Endothelial cell of hepatic sinusoid (primary cell): ENCODE data around the gene CEP350.

Experiments
- in situ Hi-C: cut with HindIII; loops from 2 replicates; pipeline ENCODE4 v1.10.0; 2017; ENCODE audit warnings: low sequenced_read_pairs

Gene CEP350

DNA sequence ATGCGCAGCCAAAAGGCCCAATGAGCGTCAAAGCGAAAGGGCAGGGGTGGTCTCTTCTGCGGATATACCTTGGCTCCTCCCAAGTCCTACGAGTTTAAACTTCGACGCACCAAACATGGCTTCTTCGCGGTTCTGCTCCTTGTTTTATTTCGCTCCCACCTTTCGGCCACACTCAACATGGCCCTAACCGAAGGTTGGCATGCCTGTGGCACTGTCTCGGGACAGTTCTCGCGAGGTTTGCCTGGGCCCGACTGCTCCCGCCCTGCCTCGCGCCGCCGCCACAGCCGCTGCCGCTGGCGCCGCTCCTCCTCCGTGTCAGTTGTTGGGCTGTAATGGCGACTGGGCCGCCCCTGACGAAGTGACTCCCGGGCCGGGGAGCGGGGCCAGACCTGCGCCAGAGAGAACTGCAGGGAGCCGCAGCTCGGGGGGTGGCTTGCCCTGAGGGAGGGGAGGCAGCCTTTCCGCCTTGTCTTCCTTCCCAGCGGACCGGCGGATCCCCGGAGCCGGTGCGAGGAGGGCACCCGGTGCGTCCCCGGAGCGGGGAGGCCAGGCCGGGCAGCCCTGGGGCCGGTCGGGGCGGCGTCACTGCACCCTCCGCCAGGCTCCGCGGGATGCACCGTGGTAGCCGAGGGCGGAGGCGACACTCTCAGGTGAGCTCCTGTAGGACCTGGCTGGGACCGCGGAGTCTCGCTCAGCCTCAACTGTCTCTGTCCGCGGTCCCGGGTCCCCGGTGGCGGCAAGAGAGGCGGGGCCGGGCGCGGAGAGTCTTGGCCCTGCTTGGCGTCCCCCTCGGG, at the start of gene CEP350:
Gene CEP350, plus strand, starts transcription at position 318 of the 794 bp plus-strand sequence. CDS start 31,372 bp downstream, outside the sequence.
- in situ Hi-C loops = no loop called here

DNA sequence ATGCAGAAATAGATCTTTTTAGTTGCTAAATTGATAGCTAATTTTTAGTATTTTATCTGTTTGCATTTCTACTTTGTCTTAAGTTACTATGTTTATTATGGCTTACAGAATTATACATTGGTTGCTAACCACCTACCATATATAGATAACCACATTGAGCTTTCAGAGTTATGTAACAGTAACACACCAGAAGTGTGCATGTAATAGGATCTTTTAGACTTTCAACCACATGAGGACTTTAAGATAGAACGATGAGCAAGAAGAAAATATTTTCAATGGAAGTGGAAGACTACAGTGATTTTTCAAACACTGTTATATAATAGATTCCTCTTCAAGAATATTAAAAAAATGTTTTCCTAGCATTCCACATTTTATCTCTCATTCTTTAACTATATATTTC, 43.7 kb upstream of the CEP350 start:
- in situ Hi-C loops = no loop called here

GRCh38 chr1:179911812-179912211, 42.8 kb upstream of the CEP350 start:
- in situ Hi-C loops = no loop called here

GRCh38 chr1:179917601-179918429, 36.8 kb upstream of the CEP350 start:
- in situ Hi-C loops = no loop called here

GRCh38 chr1:179921472-179921871, 33.1 kb upstream of the CEP350 start:
- in situ Hi-C loops = no loop called here

DNA sequence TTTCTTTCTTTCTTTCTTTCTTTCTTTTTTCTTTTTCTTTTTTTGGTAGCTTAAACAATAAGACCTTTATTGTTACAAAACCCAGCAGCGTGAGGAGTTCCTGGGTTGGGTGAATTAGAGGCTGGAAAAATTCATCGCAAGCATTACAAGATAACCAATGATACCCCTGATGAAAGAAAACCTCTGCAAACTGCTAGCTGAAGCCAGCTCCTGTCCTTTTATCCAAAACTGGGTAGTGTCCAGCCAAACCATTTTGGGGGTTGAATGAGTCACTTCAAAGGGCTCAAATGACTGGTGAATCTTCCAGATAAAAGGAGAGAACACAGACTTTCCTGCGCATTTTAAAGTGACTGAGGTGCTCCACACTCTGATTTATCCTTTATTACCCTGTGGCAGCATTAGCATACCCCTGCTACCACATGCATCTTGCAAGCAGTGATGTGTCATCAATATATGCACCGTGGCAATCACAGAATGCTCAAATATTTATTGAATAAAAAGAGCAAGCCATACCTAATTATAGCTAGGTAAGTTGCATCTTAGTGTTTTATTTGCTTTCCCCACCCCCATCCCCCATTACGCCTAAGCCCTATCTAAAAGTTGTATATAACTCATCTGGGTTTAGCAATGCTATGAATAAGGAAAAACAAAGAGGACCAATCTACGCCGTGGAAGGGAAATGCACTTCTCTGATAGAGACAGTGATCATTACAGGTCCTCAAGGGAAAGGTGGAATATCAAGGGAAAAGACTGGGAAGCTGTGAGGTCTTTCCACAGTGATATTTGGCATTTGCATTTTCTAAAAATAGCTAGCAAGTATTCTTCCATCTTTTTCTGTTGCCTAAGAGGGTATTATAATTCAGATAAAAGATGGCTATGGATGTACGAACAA, 32.4 kb upstream of the CEP350 start:
- in situ Hi-C loops = no loop called here

DNA sequence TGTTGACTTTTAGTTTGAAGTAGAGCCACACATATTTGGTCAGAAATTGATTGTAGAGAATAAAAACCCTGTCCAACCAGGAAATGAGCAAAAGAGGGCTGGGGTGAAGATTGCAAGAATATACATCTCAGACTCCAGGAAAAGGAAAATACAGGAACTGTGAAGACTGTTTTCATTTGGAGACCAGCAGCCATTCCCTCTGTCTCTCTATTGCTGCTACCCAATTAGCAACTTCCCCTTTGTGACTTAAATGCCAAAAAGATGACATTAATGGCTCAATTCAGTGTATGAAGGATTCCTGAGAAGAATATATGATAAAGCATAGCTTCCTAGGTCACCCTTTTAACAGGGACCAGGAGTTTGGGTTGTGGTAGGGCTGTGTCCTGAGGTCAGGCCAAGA, 31.6 kb upstream of the CEP350 start:
- in situ Hi-C loops = no loop called here

- in situ Hi-C loops = no loop called here
Measured at GRCh38 chr1:179924268-179924667, 30.3 kb upstream of the CEP350 start.

- in situ Hi-C loops = no loop called here
Measured at GRCh38 chr1:179925302-179925701, 29.3 kb upstream of the CEP350 start.

DNA sequence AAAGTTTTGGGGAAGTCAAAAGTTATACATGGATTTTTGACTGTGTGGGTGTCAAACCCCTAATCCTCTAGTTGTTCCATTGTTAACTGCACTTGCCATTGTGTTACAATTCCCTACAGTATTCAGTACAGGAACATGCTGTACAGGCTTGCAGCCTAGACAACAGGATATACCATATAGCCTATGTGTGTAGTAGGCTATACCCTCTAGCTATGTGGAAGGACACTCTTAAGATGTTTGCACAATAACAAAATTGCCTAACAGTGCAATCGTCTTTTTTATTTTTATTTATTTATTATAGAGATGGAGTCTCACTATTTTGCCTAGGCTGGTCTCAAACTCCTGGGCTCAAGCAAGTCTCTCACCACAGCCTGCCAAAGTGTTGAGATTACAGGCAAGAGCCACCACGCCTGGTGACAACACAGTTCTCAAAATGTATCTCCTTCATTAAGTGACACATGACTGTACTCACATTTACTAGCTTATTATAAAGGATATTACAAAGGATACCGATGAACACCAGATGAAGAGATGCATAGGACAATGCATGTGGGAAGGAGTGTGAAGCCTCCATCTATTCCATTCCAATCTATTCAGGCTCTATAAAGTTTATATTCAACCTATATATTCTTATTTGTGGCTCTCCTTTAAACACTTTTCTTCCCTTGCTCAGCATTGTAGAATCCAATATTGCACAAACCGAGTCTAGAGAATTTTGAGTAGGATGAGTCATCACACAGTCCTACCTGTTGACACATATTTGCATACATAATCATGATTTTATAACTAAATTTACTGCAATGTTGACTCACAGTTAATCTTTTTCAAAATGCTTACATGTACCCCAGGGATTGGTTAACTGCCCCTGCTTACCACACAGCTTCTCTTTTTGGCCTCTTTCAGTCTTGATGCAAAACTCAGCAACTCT, 28.4 kb upstream of the CEP350 start:
- in situ Hi-C loops = no loop called here

DNA sequence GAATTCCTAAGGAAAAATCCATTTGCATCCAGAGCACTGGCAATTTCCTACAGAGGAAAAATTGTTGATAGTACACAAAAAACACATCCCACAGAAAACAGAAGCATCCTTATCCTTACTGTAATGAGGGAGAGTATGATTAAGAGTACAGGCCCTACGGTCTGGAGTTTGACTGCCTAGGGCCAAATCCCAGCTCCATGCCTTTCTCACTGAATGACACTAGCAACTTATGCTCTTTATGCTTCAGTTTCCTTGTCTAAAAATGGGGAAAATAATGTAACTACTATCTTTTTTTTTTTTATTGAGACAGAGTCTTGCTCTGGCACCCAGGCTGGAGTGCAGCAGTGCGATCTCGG, 27.8 kb upstream of the CEP350 start:
- in situ Hi-C loops = no loop called here

DNA sequence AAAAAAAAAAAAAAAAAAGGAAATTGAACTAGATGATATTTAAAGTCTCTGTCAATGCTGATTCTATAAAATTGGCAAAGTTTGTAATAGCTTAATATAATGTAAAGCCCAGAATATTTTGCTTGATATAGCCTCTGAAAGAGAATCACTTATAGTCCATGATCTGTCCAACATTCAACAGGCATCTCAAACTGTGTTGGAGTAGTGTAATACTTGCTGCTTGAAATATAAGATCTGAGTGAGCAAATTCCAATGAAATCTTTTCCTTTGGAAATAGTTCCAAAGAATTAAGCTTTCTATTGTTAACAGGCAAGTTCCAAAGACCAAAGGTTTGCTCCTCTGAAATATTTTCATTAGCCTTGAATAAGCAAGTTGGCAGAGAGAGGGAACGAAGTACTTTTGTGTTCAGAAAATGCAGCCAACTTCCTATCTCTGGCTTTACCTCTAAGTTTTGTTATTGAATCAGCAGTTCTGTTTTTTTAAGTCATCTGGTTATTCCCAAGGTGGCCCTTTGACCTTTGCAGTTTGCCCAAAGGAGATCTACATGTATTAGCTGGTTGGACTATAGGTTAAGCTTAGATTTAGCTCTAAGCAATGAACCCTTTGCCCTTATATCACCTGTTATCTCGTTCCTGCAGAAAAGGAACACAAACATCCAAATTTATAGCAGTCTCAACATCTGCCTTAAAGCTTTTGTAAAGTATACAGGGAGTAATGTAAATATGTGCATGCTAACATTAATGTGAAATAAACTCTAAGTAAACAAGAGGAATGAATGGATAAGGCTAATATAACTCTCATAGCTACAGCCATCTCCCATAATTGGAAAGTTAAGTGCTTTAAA, 24.4 kb upstream of the CEP350 start:
- in situ Hi-C loops = no loop called here

DNA sequence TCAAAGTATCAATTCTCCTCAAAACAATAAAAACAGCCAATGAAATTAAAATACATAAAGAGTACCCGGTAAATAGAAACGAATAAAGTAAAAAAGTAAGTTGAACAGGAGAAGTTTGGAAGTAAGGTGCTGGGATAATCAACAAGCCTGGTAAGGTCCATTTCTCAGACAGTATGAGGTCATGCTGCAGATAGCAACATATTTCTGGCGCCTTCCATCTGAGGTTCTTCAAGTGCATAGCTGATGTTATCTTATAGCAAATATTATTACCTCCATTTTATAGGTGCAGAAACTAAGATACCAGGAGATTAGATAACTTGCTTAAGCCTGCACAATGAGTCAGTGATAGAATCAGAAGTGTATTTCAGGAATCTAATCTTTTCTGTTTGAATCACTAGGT, 23.7 kb upstream of the CEP350 start:
- in situ Hi-C loops = no loop called here

DNA sequence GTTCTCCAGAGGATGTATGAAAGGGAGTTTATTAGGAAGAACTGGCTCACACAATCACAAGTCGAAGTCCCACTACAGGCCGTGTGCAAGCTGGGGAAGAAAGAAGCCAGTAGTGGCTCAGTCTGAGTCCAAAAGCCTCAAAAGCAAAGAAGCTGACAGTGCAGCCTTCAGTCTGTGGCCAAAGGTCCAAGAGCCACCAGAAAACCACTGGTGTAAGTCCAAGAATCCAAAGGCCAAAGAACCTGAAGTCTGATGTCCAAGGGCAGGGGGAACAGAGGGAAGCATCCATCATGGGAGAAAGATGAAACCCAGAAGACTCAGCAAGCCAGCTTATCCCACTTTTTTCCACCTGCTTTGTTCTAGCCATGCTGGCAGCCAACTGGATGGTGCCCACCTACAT, 21.4 kb upstream of the CEP350 start:
- in situ Hi-C loops = no loop called here

- in situ Hi-C loops = no loop called here
Measured at GRCh38 chr1:179935909-179936496, 18.6 kb upstream of the CEP350 start.

- in situ Hi-C loops = no loop called here
Measured at GRCh38 chr1:179937668-179938254, 16.8 kb upstream of the CEP350 start.

DNA sequence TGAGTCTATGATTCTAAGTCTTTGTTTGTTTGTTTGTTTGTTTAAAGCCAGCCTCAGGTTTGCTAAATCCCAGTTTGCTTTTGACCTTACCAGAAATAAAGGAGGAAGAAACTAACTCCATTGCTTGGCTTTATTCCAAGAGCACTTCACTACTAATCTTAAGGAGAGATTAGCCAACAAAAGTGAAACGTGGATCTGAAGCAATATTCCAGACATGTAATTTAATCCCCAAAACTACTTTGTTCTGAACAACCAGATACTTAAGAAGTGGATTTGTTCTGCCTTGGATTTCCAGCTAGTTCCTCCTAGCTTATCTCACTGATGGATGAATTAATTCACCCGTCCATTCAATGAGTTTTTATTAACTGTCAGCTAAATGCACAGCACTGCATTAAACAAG, 15.9 kb upstream of the CEP350 start:
- in situ Hi-C loops = no loop called here

- in situ Hi-C loops = no loop called here
Measured at GRCh38 chr1:179939941-179940340, 14.7 kb upstream of the CEP350 start.
